Measurements from ENCODE around the gene LRRC32. TPM values are rescaled to one million over a fixed set of nuclear protein-coding genes. Genes with fewer than 3 reads are reported as not detected.

The LRRC32 gene
- total RNA-seq, 1 donor from 2014 or later, result 25.8 TPM

- intact Hi-C loops (cut with micrococcal nuclease), result no loop called here
- H3K27me3 Mint-ChIP-seq, result peaks cover 29% of the 10 kb centered on the region
- H3K9me3 Mint-ChIP-seq, result peaks cover 3% of the 10 kb centered on the region
- ATAC-seq (ENCODE audit: low read depth), result no peak
- H3K4me3 Mint-ChIP-seq, result no peak overlapping the region
- DNase-seq, result no peak
- no peaks in the 10 kb centered on the region for H3K36me3 Mint-ChIP-seq (ENCODE audit: low read depth)
- H3K27ac Mint-ChIP-seq, result no peak overlapping the region
- H3K4me1 Mint-ChIP-seq, result no peaks in the 10 kb centered on the region
- TF ChIP-seq CTCF (IDR thresholded peaks at IDR 0.05), result no peak
- POLR2A ChIA-PET, result no interaction called here
- CTCF ChIA-PET, result interaction anchor here (0.9 to 1.2 kb wide), 2 partner anchors 18 kb away, joined by 3 to 4 read pairs; no protein-coding TSS in a partner anchor
These were observed 53.6 kb downstream of the LRRC32 start for GRCh38 chr11:76616676-76617552.

GRCh38 chr11:76615950-76616349 lies 54.6 kb downstream of the LRRC32 start:
- H3K4me3 Mint-ChIP-seq, result no peak overlapping the region
- POLR2A ChIA-PET, result no interaction called here
- peaks cover 6% of the 10 kb centered on the region for H3K4me1 Mint-ChIP-seq
- peaks cover 35% of the 10 kb centered on the region for H3K27me3 Mint-ChIP-seq
- DNase-seq (peak; percentile 13), ATAC-seq (ENCODE audit: low read depth) (no peak)
- no peak for TF ChIP-seq CTCF (IDR thresholded peaks at IDR 0.05)
- CTCF ChIA-PET, result interaction anchor here (1.2 kb wide), 1 partner anchor 18 kb away, joined by 4 read pairs; no protein-coding TSS in a partner anchor
- H3K27ac Mint-ChIP-seq, result no peak overlapping the region
- intact Hi-C loops (cut with micrococcal nuclease), result no loop called here
- H3K9me3 Mint-ChIP-seq, result peaks cover 3% of the 10 kb centered on the region
- H3K36me3 Mint-ChIP-seq (ENCODE audit: low read depth), result no peaks in the 10 kb centered on the region

- POLR2A ChIA-PET, result no interaction called here
- ATAC-seq (ENCODE audit: low read depth) (no peak), DNase-seq (no peak)
- no peak overlapping the region for H3K27ac Mint-ChIP-seq
- no peak for TF ChIP-seq CTCF (IDR thresholded peaks at IDR 0.05)
- intact Hi-C loops (cut with micrococcal nuclease), result no loop called here
- H3K27me3 Mint-ChIP-seq, result peaks cover 42% of the 10 kb centered on the region
- peaks cover 3% of the 10 kb centered on the region for H3K9me3 Mint-ChIP-seq
- no peaks in the 10 kb centered on the region for H3K36me3 Mint-ChIP-seq (ENCODE audit: low read depth)
- H3K4me1 Mint-ChIP-seq, result peaks cover 11% of the 10 kb centered on the region
- CTCF ChIA-PET, result no interaction called here
- no peak overlapping the region for H3K4me3 Mint-ChIP-seq
These were observed 55.9 kb downstream of the LRRC32 start for GRCh38 chr11:76614471-76615179.

GRCh38 chr11:76613901-76614300 lies 56.6 kb downstream of the LRRC32 start:
- Mint-ChIP-seq H3K4me3 (no peak overlapping the region), H3K36me3 (ENCODE audit: low read depth) (no peaks in the 10 kb centered on the region), H3K9me3 (peaks cover 3% of the 10 kb centered on the region), H3K4me1 (peaks cover 11% of the 10 kb centered on the region), H3K27ac (no peak overlapping the region), H3K27me3 (peaks cover 42% of the 10 kb centered on the region)
- ChIA-PET CTCF (no interaction called here), POLR2A (no interaction called here)
- intact Hi-C loops (cut with micrococcal nuclease), result no loop called here
- no peak for TF ChIP-seq CTCF (IDR thresholded peaks at IDR 0.05)
- DNase-seq, result peak; percentile 9
- ATAC-seq (ENCODE audit: low read depth), result no peak

GRCh38 chr11:76612226-76612625 lies 58.3 kb downstream of the LRRC32 start:
- no peaks in the 10 kb centered on the region for H3K36me3 Mint-ChIP-seq (ENCODE audit: low read depth)
- peaks cover 19% of the 10 kb centered on the region for H3K4me1 Mint-ChIP-seq
- TF ChIP-seq CTCF (IDR thresholded peaks at IDR 0.05), result no peak
- H3K9me3 Mint-ChIP-seq, result no peaks in the 10 kb centered on the region
- CTCF ChIA-PET, result interaction anchor here (1.2 to 2.7 kb wide), 2 partner anchors 14 to 68 kb away, joined by 7 to 13 read pairs; no protein-coding TSS in a partner anchor
- H3K27me3 Mint-ChIP-seq, result peaks cover 39% of the 10 kb centered on the region
- intact Hi-C loops (cut with micrococcal nuclease), result no loop called here
- H3K4me3 Mint-ChIP-seq, result no peak overlapping the region
- H3K27ac Mint-ChIP-seq, result no peak overlapping the region
- no peak for DNase-seq
- ATAC-seq (ENCODE audit: low read depth), result no peak
- POLR2A ChIA-PET, result interaction anchor here (1.0 to 1.6 kb wide), 3 partner anchors 17 to 60 kb away, joined by 3 to 5 read pairs (median 4); partner anchors contain the start of gene LRRC32

Measured in activated B cell treated with CpG ODN at 0.5 μM for 24 hours (primary cell).